ENCODE measurements around the gene OR1D5.
A peak's percentile ranks its signal among the peaks of the same experiment; 100 is the strongest.
"Not testable (repeated sequence)": the region's sequence is repeated elsewhere in the genome, so short reads cannot be mapped to it uniquely, and the experiment has no call there.

The OR1D5 gene

DNA sequence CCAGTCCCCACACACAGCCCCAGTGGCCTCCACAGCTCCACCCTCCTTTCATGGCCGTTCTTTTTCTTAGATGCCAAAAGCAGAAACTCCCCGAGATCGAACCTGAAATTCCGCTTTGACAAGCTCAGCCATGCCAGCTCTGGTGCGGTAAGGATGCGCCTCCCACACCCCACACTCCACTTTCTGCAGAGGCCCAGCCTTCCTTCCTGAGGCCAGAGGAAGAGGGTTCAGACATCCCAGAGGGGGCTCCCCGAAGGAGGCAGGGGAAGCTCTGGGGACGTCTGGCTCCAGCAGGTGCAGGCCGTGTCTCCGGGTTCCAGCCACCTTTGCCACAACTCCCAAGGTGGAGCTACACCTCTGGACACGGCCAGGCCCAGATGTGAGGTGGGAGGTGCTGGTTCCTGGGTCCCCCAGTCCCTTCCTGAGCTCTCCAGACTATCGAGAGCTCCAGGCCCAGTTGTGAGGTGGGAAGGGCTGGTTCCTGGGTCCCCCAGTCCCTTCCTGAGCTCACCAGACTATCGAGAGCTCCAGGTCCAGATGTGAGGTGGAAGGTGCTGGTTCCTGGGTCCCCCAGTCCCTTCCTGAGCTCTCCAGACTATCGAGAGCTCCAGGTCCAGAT is 32.4 kb downstream of the OR1D5 start:
- DNase-seq = not testable (repeated sequence)

DNA sequence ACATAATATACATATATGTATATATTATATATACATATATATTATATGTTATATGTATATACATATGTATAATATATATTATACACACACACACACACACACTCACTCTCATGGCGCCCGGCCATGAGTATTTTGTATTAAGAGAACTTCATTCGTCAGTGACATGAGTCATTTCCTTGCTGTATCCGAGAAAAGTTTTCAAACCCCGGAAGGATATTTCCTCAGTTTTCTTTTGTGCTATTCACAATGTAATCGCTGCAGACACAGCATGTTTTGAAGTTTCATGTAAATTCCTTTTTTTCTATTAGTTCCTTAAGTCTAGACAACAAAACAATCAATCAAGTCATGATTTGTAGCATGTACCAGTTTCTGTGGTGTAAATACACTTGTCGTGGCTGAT is 33.3 kb downstream of the OR1D5 start:
- no peak for DNase-seq

DNA sequence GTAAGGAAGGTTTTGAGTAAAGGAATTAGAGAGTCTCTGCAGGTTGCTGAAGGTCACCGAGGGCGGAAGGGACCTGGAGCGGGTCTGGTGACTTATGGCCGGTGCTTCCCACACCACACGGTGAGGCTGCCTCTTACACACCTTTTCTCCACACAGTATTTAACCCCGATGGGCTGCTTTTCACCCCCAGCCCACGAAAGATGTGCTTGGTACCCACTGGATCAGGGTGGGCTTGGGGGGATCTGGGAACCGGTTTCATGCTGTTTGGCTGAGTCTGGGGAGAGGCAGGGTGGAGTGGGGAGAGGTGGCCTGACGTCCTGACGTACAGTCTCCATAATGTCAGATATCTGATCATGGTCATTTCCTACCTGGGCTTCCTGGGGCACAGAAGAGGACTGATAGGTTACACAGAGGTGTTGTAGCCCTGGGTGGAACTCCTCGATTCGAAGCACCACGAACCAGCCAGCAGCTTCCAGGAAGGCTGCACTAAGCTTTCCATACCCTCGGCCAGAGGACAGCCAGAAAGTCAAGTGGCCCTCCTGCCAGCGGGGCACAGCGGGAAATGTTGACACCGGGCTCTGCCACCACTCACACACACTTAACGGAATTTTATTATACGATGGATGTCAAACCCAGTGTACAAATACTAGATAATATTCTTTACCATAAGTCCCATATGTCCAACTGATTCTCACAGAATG is 34.0 kb downstream of the OR1D5 start:
- DNase-seq = peak; percentile 59

DNA sequence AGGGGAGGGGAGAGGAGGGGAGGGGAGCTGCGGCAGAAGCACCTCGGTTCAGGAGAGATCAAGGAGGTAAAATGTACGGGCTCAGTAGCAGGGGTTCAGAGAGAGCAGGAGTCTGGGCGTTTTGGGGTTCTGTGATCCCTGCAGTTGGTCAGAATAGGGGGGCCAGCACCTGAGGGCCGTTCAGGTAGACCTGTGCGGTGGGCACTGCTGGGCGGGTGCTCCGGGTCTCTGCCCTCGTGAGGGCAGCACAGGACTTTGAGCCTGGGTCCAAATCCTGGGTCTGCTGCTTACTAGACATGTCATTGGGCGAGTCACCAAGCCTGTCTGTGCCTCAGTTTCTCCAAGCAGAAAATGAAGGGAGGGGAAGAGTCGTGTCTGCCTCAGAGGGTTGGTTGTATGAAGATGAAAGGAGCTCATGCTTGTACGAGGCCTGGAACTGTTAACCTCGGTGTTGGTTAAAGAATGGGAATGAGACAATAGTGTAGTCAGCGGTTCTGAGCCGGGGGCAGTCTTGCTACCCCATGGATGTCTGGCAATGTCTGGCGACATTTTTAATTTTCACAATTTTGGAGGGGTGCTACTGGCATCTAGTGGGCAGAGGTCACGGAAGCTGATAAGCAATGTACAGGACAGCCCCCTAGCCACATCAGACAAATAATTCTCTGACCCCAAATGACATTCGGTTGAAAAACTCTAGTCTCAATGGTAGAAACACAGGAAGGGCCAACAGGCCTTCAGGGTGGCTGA is 35.4 kb downstream of the OR1D5 start:
- DNase-seq = no peak

DNA sequence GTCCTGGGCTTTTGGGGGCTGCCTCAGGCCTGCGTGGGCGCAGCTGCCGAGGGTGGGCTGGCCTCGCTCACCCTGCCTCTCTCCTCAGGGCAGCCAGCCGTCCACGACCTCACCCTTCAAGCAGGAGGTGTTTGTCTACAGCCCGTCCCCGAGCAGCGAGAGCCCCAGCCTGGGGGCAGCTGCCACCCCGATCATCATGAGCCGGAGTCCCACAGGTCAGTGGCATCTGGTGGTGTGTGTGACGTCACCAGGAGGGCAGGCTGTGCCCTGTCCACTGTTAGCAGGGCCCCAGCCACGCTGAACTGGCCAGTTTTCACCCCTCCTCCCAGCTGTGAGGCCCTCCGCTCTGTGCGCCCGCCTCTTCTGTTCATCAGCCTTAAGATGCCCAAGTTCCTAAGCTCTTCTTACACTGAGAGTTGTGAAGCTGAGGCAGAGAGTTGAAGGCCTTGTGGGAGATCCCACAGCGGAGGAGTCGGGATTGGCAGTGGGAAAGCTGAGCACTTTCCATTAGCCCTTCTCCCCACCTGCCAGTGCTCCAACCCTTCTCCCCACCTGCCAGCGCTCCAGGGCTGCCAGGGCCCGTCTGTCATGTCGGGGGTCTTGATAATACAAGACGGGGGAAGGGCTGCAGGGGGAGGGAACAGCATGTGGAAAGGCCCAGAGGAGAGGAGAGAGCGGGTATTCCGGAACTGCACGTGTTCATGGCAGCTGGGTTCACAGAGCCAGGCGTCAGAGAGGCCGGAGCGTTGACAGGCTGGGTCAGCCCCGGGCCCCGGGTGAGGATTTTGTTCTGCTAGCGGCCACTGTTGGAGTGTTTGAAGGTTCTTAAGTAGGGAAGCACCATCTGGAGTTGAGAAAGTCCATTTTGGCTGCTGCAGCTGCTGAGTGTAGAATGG is 36.3 kb downstream of the OR1D5 start:
- no peak for DNase-seq

DNA sequence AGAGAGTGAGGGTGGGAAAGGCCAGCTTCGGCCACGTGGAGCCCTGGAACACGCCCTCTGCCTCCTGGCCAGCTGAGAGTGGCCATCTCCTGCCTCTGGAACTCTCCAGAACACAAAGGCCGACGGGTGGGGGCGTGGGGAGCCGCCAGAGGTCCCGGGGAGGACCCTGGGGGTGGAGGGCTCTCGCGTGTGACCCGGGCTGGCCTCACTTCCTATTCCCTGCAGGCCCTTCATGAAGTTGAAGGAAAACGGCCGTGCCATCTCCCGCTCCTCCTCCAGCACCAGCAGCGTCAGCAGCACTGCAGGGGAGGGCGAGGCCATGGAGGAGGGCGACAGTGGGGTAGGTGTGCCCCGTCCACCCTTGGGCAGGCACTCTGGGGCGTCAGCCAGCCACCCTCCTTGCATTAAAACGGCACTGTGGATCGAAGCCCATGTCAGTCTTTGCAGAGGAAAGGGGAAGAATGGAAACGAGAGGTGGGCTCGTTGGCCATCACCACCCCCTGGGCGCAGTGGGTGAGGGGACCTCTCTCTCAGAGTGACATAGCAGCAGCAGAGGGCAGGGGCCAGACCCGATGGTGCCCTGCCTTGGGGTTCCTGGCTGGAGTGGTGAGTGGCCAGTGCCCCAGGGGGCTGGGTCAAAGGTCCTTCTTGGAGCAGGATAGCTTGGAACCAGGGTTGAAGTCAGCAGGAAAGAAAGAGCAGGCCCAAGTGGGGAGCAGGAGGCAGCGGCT is 37.1 kb downstream of the OR1D5 start:
- no peak for DNase-seq

DNA sequence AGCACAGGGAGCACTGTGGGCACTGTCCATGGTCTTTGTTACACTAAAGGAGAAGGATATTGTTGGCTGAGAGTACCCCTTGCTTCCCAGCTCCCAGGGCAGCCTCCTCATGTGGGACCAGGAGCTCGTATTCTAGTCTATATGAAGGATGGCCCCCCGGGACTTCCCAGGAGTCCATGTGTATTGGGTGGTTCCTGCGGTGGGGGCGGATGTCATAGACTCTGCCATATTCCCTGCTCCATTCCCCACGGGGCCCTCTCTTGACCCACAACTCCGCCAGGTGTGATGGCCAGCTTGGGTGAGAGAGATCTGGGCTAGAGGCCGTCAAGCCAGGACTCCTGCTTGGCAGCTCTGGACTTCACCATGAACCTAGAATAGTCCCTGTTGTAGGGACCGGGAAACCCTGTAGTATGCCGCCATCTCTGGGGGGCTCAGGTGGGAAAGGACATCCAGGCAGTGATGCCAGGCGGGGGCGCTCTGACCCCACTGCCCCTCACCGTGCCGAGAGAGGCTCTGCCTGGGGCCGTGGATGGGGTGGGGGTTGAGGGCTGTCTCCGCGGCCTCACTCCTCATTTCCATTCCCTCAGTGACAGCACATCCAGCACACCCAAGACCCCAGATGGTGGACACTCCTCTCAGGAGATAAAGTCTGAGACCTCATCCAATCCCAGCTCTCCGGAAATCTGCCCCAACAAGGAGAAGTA is 37.8 kb downstream of the OR1D5 start:
- DNase-seq = no peak

DNA sequence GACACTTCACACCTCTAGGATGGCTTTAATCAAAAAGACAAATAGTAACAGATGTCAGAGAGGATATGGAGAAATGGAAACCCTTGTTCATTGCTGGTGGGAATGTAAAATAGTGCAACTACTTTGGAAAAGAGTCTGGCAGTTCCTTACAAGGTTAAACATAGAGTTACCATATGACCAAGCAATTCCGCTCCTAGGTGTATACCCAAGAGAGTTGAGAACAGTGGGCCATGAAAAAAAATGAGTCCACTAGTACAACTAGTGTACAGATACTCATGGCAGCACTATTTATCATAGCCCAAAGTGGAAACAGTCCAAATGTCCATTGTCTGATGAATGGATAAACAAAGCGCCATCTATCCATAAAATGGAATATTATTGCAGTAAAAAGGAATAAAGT is 39.1 kb downstream of the OR1D5 start:
- no peak for DNase-seq

DNA sequence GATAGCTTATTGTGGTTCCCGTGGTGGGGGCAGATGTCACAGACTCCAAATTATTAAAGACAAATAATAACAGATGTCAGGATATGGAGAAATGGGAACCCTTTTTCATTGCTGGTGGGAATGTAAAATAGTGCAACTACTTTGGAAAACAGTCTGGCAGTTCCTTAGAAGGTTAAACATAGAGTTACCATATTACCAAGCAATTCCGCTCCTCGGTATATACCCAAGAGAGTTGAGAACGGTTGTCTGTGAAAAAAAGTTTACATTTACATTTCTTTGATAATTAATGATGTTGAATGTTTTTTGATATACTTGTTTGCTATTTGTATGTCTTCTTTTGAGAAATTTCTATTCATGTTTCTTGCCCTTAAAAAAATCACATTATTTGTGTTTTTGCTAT is 41.2 kb downstream of the OR1D5 start:
- DNase-seq = no peak

DNA sequence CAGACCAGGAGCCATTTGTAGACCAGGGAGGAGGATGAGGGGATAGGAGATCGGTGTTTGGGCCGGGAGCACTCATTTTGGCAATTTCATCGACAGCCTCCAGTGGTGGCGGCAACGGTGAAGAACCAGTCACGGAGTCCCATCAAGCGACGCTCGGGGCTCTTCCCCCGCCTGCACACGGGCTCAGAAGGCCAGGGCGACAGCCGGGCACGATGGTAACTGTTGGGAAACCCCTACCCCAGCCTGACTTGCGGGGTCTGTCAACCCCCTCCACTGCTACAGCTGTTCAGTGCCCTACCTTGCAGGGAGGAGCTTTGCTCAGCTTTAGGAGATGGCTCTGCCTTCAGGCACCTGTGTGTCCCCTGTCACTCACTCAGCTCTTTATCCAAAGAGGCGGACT is 43.0 kb downstream of the OR1D5 start:
- no peak for DNase-seq

DNA sequence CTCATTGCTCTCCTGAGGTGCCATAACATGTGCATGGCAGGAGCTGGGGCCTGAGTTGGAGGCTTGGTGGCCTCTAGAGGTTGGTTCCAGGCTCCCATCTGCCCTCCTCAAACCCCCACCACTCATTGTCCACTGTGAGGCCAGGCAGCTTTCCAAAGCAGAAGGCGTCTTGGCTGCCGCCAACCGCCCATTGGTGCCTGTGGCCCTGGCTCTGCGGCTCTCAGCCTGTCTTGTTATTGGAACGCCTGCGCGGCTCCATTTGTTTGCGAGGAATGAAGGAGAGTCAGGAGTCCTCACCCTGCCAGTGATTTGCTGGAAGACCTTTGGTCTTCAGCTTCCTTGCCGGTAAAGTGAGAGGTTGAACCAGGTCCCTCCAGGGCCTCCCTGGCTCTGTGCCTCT is 43.6 kb downstream of the OR1D5 start:
- DNase-seq = no peak

DNA sequence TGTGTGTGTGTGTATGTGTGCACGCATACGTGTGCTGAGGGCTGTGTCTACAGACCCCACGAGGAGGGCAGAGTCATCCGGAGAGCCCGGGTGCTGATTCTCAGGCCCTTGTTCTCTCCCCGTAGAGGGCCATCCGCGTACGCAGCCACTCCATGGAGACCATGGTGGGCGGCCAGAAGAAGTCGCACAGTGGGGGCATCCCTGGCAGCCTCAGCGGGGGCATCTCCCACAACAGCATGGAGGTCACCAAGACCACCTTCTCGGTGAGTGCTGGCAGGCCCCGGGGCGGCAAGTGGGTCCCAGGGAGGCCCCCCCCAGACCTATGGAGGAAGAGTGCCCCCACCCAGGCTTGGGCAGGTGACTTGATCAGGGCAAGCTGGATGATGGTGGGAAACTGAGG is 45.5 kb downstream of the OR1D5 start:
- no peak for DNase-seq

DNA sequence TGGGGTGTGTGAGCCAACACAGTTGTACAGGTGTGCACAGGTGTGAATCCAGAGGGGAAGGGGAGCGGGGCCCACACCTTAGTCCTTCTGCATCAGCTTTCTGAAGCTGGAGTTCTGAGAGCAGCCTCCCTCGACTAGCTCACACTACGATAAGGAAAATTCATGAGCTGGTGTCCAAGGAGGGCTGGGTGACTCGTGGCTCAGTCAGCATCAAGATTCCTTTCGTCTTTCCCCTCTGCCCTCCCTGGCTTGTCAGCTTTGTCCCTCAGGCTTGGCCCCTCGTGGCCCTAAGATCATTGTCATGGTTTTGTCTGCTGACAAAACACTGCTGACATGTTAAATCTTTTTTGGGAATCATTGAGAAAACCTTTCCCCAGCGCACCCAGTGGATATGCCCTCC is 47.5 kb downstream of the OR1D5 start:
- DNase-seq = no peak

DNA sequence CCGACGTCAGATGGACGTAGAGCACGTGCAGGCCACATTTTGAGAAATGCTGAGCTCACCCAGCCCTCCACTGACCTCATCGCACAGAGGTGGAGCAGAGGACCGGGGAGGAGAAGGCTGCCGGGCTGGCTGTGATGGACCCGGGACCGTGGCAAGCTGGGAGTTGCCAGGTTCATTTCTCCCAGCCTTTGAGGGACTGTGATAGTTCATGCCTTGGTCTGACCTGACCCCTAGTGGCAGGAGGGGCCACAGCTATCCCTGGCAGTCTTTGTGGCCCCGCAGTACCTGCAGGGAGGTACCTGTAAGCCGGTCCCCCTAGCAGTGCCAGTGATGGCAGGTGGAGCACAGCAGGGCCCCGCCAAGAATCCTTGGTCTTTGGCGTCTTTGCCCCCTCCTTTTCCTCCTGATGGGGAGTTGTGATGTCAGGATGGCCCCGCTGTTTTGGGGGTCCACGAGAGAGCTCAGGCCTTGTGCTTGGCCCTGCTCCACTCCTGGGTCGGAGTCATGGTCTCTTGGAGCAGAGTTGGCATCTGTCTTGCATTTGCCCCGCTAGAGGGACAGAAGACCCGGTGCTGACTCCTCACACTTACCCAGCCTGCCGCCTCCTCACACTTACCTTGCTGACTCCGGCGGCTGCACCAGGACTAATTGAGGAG is 50.4 kb downstream of the OR1D5 start:
- no peak for DNase-seq

All from NCI-H1092 (cell line).